Glutamatergic neuron (in vitro differentiated cells): Measurements from ENCODE around the gene RASGRP2. TPM values are rescaled to one million over a fixed set of nuclear protein-coding genes. Genes with fewer than 3 reads are reported as not detected.

Experiments used
- DNase-seq: peaks from one replicate; pipeline ENCODE4 v3.0.0; 2022
- H3K27ac Mint-ChIP-seq: one replicate; pipeline ENCODE4 v1.8.0; 2020; ENCODE audit warnings: mild to moderate bottlenecking, mixed read lengths, inconsistent platforms; ENCODE audit not compliant: unreplicated experiment
- H3K27me3 Mint-ChIP-seq: one replicate; pipeline ENCODE4 v1.8.0; 2020; ENCODE audit warnings: mild to moderate bottlenecking, moderate library complexity, mixed read lengths, inconsistent platforms; ENCODE audit not compliant: unreplicated experiment
- H3K36me3 Mint-ChIP-seq: one replicate; pipeline ENCODE4 v1.8.0; 2020; ENCODE audit warnings: mild to moderate bottlenecking, mixed read lengths, inconsistent platforms; ENCODE audit not compliant: unreplicated experiment
- H3K4me1 Mint-ChIP-seq: one replicate; pipeline ENCODE4 v1.8.0; 2020; ENCODE audit warnings: mild to moderate bottlenecking, low read depth, mixed read lengths, inconsistent platforms; ENCODE audit not compliant: unreplicated experiment
- H3K4me3 Mint-ChIP-seq: one replicate; pipeline ENCODE4 v1.8.0; 2020; ENCODE audit warnings: mild to moderate bottlenecking, mixed read lengths, inconsistent platforms; ENCODE audit not compliant: unreplicated experiment
- H3K9me3 Mint-ChIP-seq: one replicate; pipeline ENCODE4 v1.8.0; 2020; ENCODE audit warnings: mild to moderate bottlenecking, moderate library complexity, mixed read lengths, inconsistent platforms; ENCODE audit not compliant: unreplicated experiment
- total RNA-seq: library from RNA; stranded (reverse); fragmentation: NEBNext Ultra II Directional; extraction: Animal tissue kit (Norgen Biotek cat#: 25700); gene quantifications from one replicate; pipeline ENCODE4 v1.2.1, GENCODE V29; 2021; ENCODE audit not compliant: unreplicated experiment
- TF ChIP-seq, protein P1 (sequence below): fragments of 200-600 bp; sonication (generic); IDR thresholded peaks from one replicate; pipeline ENCODE4 v1.5.0; 2021; ENCODE audit not compliant: partially characterized antibody, unreplicated experiment

The RASGRP2 gene
- total RNA-seq, 1 donor from 2014 or later = 2.9 TPM

DNA sequence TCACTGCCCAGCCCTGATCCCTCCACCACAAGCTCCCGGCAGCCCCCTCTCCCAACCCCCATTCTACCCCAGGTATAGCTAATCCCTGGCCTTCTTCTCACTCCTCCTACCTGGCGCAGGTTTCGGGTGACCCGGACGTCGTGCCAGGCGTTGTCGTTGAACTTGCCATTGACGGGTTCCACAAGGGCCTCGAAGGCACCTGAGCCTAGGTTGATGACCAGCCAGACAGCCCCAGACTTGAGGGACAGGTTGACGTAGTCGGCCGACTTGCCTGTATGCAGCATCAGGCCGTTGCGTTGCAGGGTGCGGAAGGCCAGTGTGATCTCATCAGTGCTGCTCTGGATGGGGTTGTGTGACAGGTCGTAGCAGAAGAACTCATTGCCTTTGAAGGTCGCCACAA, 58.4 kb downstream of the RASGRP2 start:
- H3K36me3 Mint-ChIP-seq = peaks cover 20% of the 10 kb centered on the region
- peaks cover 7% of the 10 kb centered on the region for H3K9me3 Mint-ChIP-seq
- TF ChIP-seq, protein P1, sequence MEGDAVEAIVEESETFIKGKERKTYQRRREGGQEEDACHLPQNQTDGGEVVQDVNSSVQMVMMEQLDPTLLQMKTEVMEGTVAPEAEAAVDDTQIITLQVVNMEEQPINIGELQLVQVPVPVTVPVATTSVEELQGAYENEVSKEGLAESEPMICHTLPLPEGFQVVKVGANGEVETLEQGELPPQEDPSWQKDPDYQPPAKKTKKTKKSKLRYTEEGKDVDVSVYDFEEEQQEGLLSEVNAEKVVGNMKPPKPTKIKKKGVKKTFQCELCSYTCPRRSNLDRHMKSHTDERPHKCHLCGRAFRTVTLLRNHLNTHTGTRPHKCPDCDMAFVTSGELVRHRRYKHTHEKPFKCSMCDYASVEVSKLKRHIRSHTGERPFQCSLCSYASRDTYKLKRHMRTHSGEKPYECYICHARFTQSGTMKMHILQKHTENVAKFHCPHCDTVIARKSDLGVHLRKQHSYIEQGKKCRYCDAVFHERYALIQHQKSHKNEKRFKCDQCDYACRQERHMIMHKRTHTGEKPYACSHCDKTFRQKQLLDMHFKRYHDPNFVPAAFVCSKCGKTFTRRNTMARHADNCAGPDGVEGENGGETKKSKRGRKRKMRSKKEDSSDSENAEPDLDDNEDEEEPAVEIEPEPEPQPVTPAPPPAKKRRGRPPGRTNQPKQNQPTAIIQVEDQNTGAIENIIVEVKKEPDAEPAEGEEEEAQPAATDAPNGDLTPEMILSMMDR = no peak
- peaks cover 20% of the 10 kb centered on the region for H3K27me3 Mint-ChIP-seq
- no peak for DNase-seq
- no peak overlapping the region for H3K4me3 Mint-ChIP-seq
- peaks cover 43% of the 10 kb centered on the region for H3K4me1 Mint-ChIP-seq
- no peak overlapping the region for H3K27ac Mint-ChIP-seq

- Mint-ChIP-seq H3K4me1 (peaks cover 35% of the 10 kb centered on the region), H3K4me3 (no peak overlapping the region), H3K27ac (no peak overlapping the region), H3K36me3 (peaks cover 29% of the 10 kb centered on the region), H3K27me3 (peaks cover 20% of the 10 kb centered on the region), H3K9me3 (peaks cover 7% of the 10 kb centered on the region)
- DNase-seq = no peak
- TF ChIP-seq, protein P1 = no peak
Observed at GRCh38 chr11:64684357-64684756, 59.6 kb downstream of the RASGRP2 start.

GRCh38 chr11:64681171-64681570, 62.8 kb downstream of the RASGRP2 start:
- peaks cover 25% of the 10 kb centered on the region for H3K4me1 Mint-ChIP-seq
- peaks cover 32% of the 10 kb centered on the region for H3K36me3 Mint-ChIP-seq
- H3K9me3 Mint-ChIP-seq = peaks cover 3% of the 10 kb centered on the region
- peaks cover 9% of the 10 kb centered on the region for H3K27me3 Mint-ChIP-seq
- no peak overlapping the region for H3K4me3 Mint-ChIP-seq
- TF ChIP-seq, protein P1 = no peak
- no peak overlapping the region for H3K27ac Mint-ChIP-seq
- DNase-seq = no peak

DNA sequence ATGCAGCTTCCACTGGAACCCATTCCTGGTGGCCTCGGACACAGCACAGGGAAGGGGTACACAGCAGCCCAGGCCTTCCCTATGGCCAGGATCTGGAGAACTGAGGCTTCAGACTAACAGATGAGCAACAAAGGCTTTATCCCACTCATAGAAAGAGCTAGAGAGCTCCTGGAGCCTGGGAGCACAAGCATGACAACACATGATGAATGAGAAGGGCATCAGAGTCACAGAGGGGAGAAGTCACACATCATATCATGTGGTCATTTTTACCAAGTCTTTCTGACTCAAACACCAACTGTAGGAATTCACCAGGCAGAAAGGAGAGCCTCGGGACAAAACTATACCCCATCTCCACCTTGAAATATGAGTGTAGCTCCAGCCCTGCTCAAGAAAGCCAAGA, 64.1 kb downstream of the RASGRP2 start:
- no peak overlapping the region for H3K4me3 Mint-ChIP-seq
- peaks cover 32% of the 10 kb centered on the region for H3K36me3 Mint-ChIP-seq
- peaks cover 8% of the 10 kb centered on the region for H3K27me3 Mint-ChIP-seq
- DNase-seq = no peak
- no peak overlapping the region for H3K27ac Mint-ChIP-seq
- H3K9me3 Mint-ChIP-seq = peaks cover 8% of the 10 kb centered on the region
- TF ChIP-seq, protein P1 = no peak
- peaks cover 33% of the 10 kb centered on the region for H3K4me1 Mint-ChIP-seq

DNA sequence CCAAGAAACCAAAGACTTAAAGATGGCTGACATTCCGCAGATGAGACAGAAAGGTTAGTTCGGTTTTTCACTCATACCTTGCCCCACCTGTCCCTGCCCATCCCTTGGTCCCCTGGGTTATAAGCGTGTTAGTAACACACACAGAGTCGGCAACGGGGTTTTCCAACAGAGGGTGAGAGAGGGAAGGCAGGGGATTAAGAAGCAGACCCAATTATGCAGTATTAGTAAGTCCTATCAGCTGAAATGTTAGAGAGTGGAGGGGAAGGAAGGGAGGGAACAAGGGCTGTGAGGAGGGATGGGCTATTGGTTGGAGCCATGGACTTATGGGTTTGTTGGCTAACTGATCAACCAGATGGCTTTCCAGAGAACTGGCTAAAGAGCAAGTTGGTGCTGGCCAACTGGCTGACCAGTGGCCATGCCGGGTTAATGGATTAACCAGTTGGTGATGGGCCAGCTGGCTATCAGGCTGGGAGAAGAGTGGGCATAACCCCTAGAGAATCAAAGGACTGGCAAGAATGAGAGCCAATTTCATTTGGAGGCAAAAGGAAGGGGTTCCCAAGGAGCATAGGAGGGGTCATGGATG, 66.4 kb downstream of the RASGRP2 start:
- Mint-ChIP-seq H3K27ac (no peak overlapping the region), H3K4me1 (peaks cover 43% of the 10 kb centered on the region), H3K27me3 (peaks cover 8% of the 10 kb centered on the region), H3K4me3 (no peak overlapping the region), H3K36me3 (peaks cover 23% of the 10 kb centered on the region), H3K9me3 (peaks cover 10% of the 10 kb centered on the region)
- no peak for DNase-seq
- TF ChIP-seq, protein P1 = no peak

Other genes starting within 250 kb of the RASGRP2 start
- gene SLC22A11, start 188.2 kb downstream of the RASGRP2 start, total RNA-seq = not detected
- not detected for gene SLC22A12, start 152.9 kb downstream of the RASGRP2 start, total RNA-seq
- 50.4 TPM for gene NRXN2, start 20.9 kb downstream of the RASGRP2 start, total RNA-seq
- 5.5 TPM for gene PYGM, start 15.8 kb upstream of the RASGRP2 start, total RNA-seq
- 415 TPM for gene SF1, start 34.4 kb upstream of the RASGRP2 start, total RNA-seq
- gene MAP4K2, start 59.1 kb upstream of the RASGRP2 start, total RNA-seq = 15.9 TPM
- 39.7 TPM for gene MEN1, start 66.4 kb upstream of the RASGRP2 start, total RNA-seq
- 2.3 TPM for gene CDC42BPG, start 100.5 kb upstream of the RASGRP2 start, total RNA-seq
- gene EHD1, start 134.5 kb upstream of the RASGRP2 start, total RNA-seq = 114 TPM
- gene ATG2A, start 173.1 kb upstream of the RASGRP2 start, total RNA-seq = 25.9 TPM
- 148 TPM for gene PPP2R5B, start 180.5 kb upstream of the RASGRP2 start, total RNA-seq
- not detected for gene GPHA2, start 191.8 kb upstream of the RASGRP2 start, total RNA-seq
- not detected for gene MAJIN, start 228.0 kb upstream of the RASGRP2 start, total RNA-seq